GM06990 (cell line): ENCODE measurements around the gene PCBD1.

ENCODE experiments used
- DNase-seq: peaks from one replicate; pipeline ENCODE4 v3.0.0-alpha.2; 2011; ENCODE audit not compliant: insufficient read length; ENCODE audit errors: extremely low read depth
- H3K27me3 ChIP-seq: replicated peaks from 2 replicates; pipeline ENCODE4 v1.6.0; 2011; ENCODE audit warnings: low read length; ENCODE audit not compliant: control insufficient read depth, insufficient read depth
- H3K36me3 ChIP-seq: 2 replicates; pipeline ENCODE4 v1.5.1; 2011; ENCODE audit warnings: low read length; ENCODE audit not compliant: control insufficient read depth, insufficient read depth
- H3K4me3 ChIP-seq: replicated peaks from 2 replicates; pipeline ENCODE4 v1.5.1; 2011; ENCODE audit warnings: low read depth, mild to moderate bottlenecking, control low read depth, low read length
- CTCF ChIP-seq: IDR thresholded peaks from 2 replicates; pipeline ENCODE4 v1.5.1; 2011; ENCODE audit warnings: low read length, control low read depth, mild to moderate bottlenecking, inconsistent platforms; ENCODE audit not compliant: insufficient read depth, poor library complexity, severe bottlenecking

PCBD1 gene

GRCh38 chr10:70845816-70846215 is 42.5 kb downstream of the PCBD1 start:
- Histone ChIP-seq H3K36me3 (peaks cover 2% of the 10 kb centered on the region; the same call in 1 of the 2 replicates), H3K4me3 (no peak overlapping the region), H3K27me3 (no peaks in the 10 kb centered on the region)
- TF ChIP-seq CTCF, result no peak
- DNase-seq, result no peak

GRCh38 chr10:70845256-70845655 is 43.1 kb downstream of the PCBD1 start:
- Histone ChIP-seq H3K4me3 (no peak overlapping the region), H3K27me3 (no peaks in the 10 kb centered on the region), H3K36me3 (peaks cover 2% of the 10 kb centered on the region; the same call in 1 of the 2 replicates)
- no peak for DNase-seq
- TF ChIP-seq CTCF, result no peak

- H3K36me3 ChIP-seq, result peaks cover 2% of the 10 kb centered on the region; the same call in 1 of the 2 replicates
- TF ChIP-seq CTCF, result no peak
- no peaks in the 10 kb centered on the region for H3K27me3 ChIP-seq
- H3K4me3 ChIP-seq, result no peak overlapping the region
- no peak for DNase-seq
Measured at GRCh38 chr10:70843776-70844489, 44.4 kb downstream of the PCBD1 start.

- Histone ChIP-seq H3K4me3 (no peak overlapping the region), H3K36me3 (peaks cover 2% of the 10 kb centered on the region; the same call in 1 of the 2 replicates), H3K27me3 (no peaks in the 10 kb centered on the region)
- TF ChIP-seq CTCF, result no peak
- no peak for DNase-seq
Measured at GRCh38 chr10:70843333-70843732, 45.0 kb downstream of the PCBD1 start.

- no peak for DNase-seq
- Histone ChIP-seq H3K27me3 (no peaks in the 10 kb centered on the region), H3K4me3 (no peak overlapping the region), H3K36me3 (peaks cover 2% of the 10 kb centered on the region; the same call in 1 of the 2 replicates)
- no peak for TF ChIP-seq CTCF
Measured at GRCh38 chr10:70840836-70841235, 47.5 kb downstream of the PCBD1 start.
